Measurements from ENCODE around the gene WDR6. TPM values are rescaled to one million over a fixed set of nuclear protein-coding genes. Genes with fewer than 3 reads are reported as not detected.

Gene WDR6
- total and polyA plus RNA-seq, 10 of the 15 experiments (the other 5 are each of a cell fraction or from before 2014, with no cell fraction given) = 21.3 to 169 (median 107) TPM

- Histone ChIP-seq H3K27ac (ENCODE audit: control insufficient read depth, insufficient read depth) (no peak overlapping the region; the same call in 1 of the 2 replicates), H4K20me1 (ENCODE audit: control insufficient read depth, insufficient read depth) (peaks cover 5% of the 10 kb centered on the region; the same call in 1 of the 2 replicates), H3K27me3 (replicated peaks in 1 of 2; ENCODE audit: control insufficient read depth in 2 of 2, insufficient read depth in 2 of 2, low read length in 1 of 2) (no peaks in the 10 kb centered on the region), H3K9ac (ENCODE audit: control insufficient read depth, insufficient read depth, low read length) (peak overlapping the region; percentile 95), H3K36me3 (ENCODE audit: control insufficient read depth in 2 of 2, insufficient read depth in 2 of 2, low read length in 1 of 2) (no peaks in the 10 kb centered on the region), H3K4me3 (peak overlapping the region; percentile 78), H3K4me1 (ENCODE audit: control insufficient read depth, insufficient read depth, low read length) (peaks cover 16% of the 10 kb centered on the region), H3K79me2 (ENCODE audit: control insufficient read depth, insufficient read depth, low read length) (peaks cover 27% of the 10 kb centered on the region), H3K4me2 (ENCODE audit: control insufficient read depth, insufficient read depth) (peak overlapping the region; percentile 99), H3K9me3 (replicated peaks; ENCODE audit: control insufficient read depth, insufficient read depth, low read length) (no peaks in the 10 kb centered on the region), H2AFZ (ENCODE audit: control insufficient read depth, low read depth, low read length) (no peak overlapping the region)
- ChIA-PET POLR2A (interaction anchor here (1.4 to 4.0 kb wide), 7 partner anchors 15 to 158 kb away, joined by 3 to 69 read pairs (median 9); partner anchors contain the start of genes IMPDH2, NDUFAF3, P4HTM and PRKAR2A), RAD21 (ENCODE audit: unreplicated experiment) (interaction anchor here (1.1 to 3.7 kb wide), 3 partner anchors 14 to 18 kb away, joined by 3 to 44 read pairs (median 22); partner anchors contain the start of gene P4HTM), SMC1A (ENCODE audit: uncharacterized antibody, unreplicated experiment) (interaction anchor here (0.9 to 4.9 kb wide), 2 partner anchors 14 to 16 kb away, joined by 3 to 57 read pairs; partner anchors contain the start of gene P4HTM), CTCF (interaction anchor here (0.9 to 5.5 kb wide), 5 partner anchors 8 to 90 kb away, joined by 3 to 123 read pairs (median 10); partner anchors contain the start of genes DALRD3, NDUFAF3, P4HTM and QRICH1)
- FAIRE-seq (no peak), ATAC-seq (no peak), DNase-seq (ENCODE audit: low read depth, low spot score) (no peak)
- WGBS (ENCODE audit: insufficient coverage, insufficient replicate concordance, low lambda C conversion rate, missing lambda C conversion rate) = 96% methylated on average over 5 of the region's 5 CpGs
- in situ Hi-C loops (cut with MboI) = no loop called here
- BruUV-seq (replicated peaks) = no TSS peak
- intact Hi-C loops (cut with micrococcal nuclease; ENCODE audit: unreplicated experiment) = loop anchor here (2.0 kb wide), 1 partner anchor 15 kb away; the partner anchor contains the start of gene P4HTM
- no peak for TF ChIP-seq WRNIP1 (IDR thresholded peaks at IDR 0.05; ENCODE audit: borderline replicate concordance, low read depth, low read length)
- TF ChIP-seq, protein P1, sequence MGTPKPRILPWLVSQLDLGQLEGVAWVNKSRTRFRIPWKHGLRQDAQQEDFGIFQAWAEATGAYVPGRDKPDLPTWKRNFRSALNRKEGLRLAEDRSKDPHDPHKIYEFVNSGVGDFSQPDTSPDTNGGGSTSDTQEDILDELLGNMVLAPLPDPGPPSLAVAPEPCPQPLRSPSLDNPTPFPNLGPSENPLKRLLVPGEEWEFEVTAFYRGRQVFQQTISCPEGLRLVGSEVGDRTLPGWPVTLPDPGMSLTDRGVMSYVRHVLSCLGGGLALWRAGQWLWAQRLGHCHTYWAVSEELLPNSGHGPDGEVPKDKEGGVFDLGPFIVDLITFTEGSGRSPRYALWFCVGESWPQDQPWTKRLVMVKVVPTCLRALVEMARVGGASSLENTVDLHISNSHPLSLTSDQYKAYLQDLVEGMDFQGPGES (IDR thresholded peaks at IDR 0.05) = no peak
- TF ChIP-seq STAT3 (IDR thresholded peaks at IDR 0.05; ENCODE audit: low read depth, low read length) = no peak
- no peak for TF ChIP-seq PAX5 (IDR thresholded peaks at IDR 0.05; ENCODE audit: borderline replicate concordance, low read depth, low read length)
- no peak for TF ChIP-seq IRF5 (IDR thresholded peaks at IDR 0.05; ENCODE audit: borderline replicate concordance)
Observed at GRCh38 chr3:49005998-49006397, 1.2 kb upstream of the WDR6 start.
